GM23338 (cell line): ENCODE measurements around the gene DOCK11. TPM values are rescaled to one million over a fixed set of nuclear protein-coding genes. Genes with fewer than 3 reads are reported as not detected.

Experiments used
- ATAC-seq: fragments of 200-7000 bp; cut with Tn5 transposase; 3 replicates; pipeline ENCODE4 v1.9.1; 2020
- DNase-seq: peaks from one replicate; pipeline ENCODE4 v3.0.0-alpha.2; 2015; ENCODE audit warnings: low spot score
- H2AFZ ChIP-seq: fragments of 200-600 bp; sonication (generic); 2 replicates; pipeline ENCODE4 v1.8.0; 2016; ENCODE audit warnings: antibody characterized with exemption, mild to moderate bottlenecking, moderate library complexity
- H3F3A ChIP-seq: fragments of 200-600 bp; sonication (generic); replicated peaks from 2 replicates; pipeline ENCODE4 v1.8.0; 2017; ENCODE audit warnings: antibody characterized with exemption, mixed run types, low read depth
- H3K27ac ChIP-seq: fragments of 200-600 bp; sonication (generic); 2 replicates; pipeline ENCODE4 v1.6.1; 2016; ENCODE audit warnings: low read depth
- H3K27me3 ChIP-seq: fragments of 200-600 bp; sonication (generic); 2 replicates; pipeline ENCODE4 v1.8.0; 2016; ENCODE audit warnings: mild to moderate bottlenecking, mixed run types, moderate library complexity; ENCODE audit not compliant: insufficient read depth
- H3K36me3 ChIP-seq: fragments of 200-600 bp; sonication (generic); 2 replicates; pipeline ENCODE4 v1.8.0; 2016; ENCODE audit warnings: mild to moderate bottlenecking; ENCODE audit not compliant: insufficient read depth
- H3K4me1 ChIP-seq: fragments of 200-600 bp; sonication (generic); 2 replicates; pipeline ENCODE4 v1.8.0; 2016; ENCODE audit warnings: mild to moderate bottlenecking, moderate library complexity; ENCODE audit not compliant: insufficient read depth
- H3K4me2 ChIP-seq: fragments of 200-600 bp; sonication (generic); 2 replicates; pipeline ENCODE4 v1.7.1; 2017; ENCODE audit warnings: mixed run types
- H3K4me3 ChIP-seq: fragments of 200-600 bp; sonication (generic); 2 replicates; pipeline ENCODE4 v1.6.1; 2016; ENCODE audit warnings: mixed run types
- H3K79me2 ChIP-seq: fragments of 200-600 bp; sonication (generic); replicated peaks from 2 replicates; pipeline ENCODE4 v1.8.0; 2017; ENCODE audit warnings: mild to moderate bottlenecking; ENCODE audit not compliant: insufficient read depth
- H3K9me2 ChIP-seq: fragments of 200-600 bp; sonication (generic); 2 replicates; pipeline ENCODE4 v1.8.0; 2017; ENCODE audit not compliant: insufficient read depth
- H4K20me1 ChIP-seq: fragments of 200-600 bp; sonication (generic); replicated peaks from 2 replicates; pipeline ENCODE4 v1.8.0; 2017; ENCODE audit warnings: mild to moderate bottlenecking; ENCODE audit not compliant: insufficient read depth
- H3K27ac Mint-ChIP-seq: 2 replicates; pipeline ENCODE4 v1.8.0; 2020; ENCODE audit warnings: inconsistent platforms, mild to moderate bottlenecking, moderate library complexity, mixed read lengths
- H3K27me3 Mint-ChIP-seq: 3 replicates; pipeline ENCODE4 v1.8.0; 2022; ENCODE audit warnings: low read depth, mild to moderate bottlenecking, moderate library complexity, mixed read lengths, inconsistent platforms; ENCODE audit not compliant: insufficient read depth, poor library complexity
- H3K36me3 Mint-ChIP-seq: 3 replicates; pipeline ENCODE4 v1.8.0; 2021; ENCODE audit warnings: low read depth, mild to moderate bottlenecking, inconsistent platforms, moderate library complexity, mixed read lengths
- H3K4me1 Mint-ChIP-seq: 3 replicates; pipeline ENCODE4 v1.8.0; 2020; ENCODE audit warnings: mild to moderate bottlenecking, inconsistent platforms, mixed read lengths
- H3K4me3 Mint-ChIP-seq: 3 replicates; pipeline ENCODE4 v1.8.0; 2021; ENCODE audit warnings: moderate library complexity, mild to moderate bottlenecking, inconsistent platforms, mixed read lengths
- H3K9me3 Mint-ChIP-seq: 3 replicates; pipeline ENCODE4 v1.8.0; 2020; ENCODE audit warnings: moderate library complexity, mild to moderate bottlenecking, inconsistent platforms, mixed read lengths
- EZH2 ChIP-seq: fragments of 200-600 bp; sonication (generic); IDR thresholded peaks from one replicate; pipeline ENCODE4 v1.8.0; 2017; ENCODE audit warnings: antibody characterized with exemption, mild to moderate bottlenecking, low read depth; ENCODE audit not compliant: unreplicated experiment
- JUNB ChIP-seq: IDR thresholded peaks from one replicate; pipeline ENCODE4 v1.6.1; 2016; ENCODE audit warnings: antibody characterized with exemption; ENCODE audit not compliant: unreplicated experiment
- NANOG ChIP-seq: IDR thresholded peaks from 2 replicates; pipeline ENCODE4 v1.6.1; 2016; ENCODE audit warnings: antibody characterized with exemption, borderline replicate concordance
- ZNF114 ChIP-seq: fragments of 250-450 bp; sonication (Bioruptor Pico); IDR thresholded peaks from 2 replicates; pipeline ENCODE4 v1.5.0; 2020; ENCODE audit warnings: mild to moderate bottlenecking, moderate library complexity
- ZNF331 ChIP-seq: fragments of 250-450 bp; sonication (Bioruptor Pico); IDR thresholded peaks from 2 replicates; pipeline ENCODE4 v1.5.0; 2020; ENCODE audit warnings: low read depth, mild to moderate bottlenecking, moderate library complexity
- polyA plus RNA-seq: library from polyadenylated mRNA; unstranded; fragments of >200 nt; fragmentation: Nextera tagmentation; extraction: Ambion mirVana; gene quantifications from 2 replicates; pipeline ENCODE4 v1.2.1, GENCODE V29; 2016
- total RNA-seq: library from RNA; depleted of rRNA; stranded (reverse); fragments of >200 nt; shearing (Covaris generic); gene quantifications from 2 replicates; pipeline ENCODE4 v1.2.3, GENCODE V29; 2014
- TF ChIP-seq, protein P1 (sequence below), 2 experiments: fragments of 200-600 bp in 1 of 2; sonication (generic) in 1 of 2; conservative IDR thresholded peaks; 2 replicates each; pipeline versions ENCODE4 v1.5.1 to v1.6.1; 2016 to 2017; ENCODE audit warnings: antibody characterized with exemption in 2 of 2, low read depth in 2 of 2, mild to moderate bottlenecking in 2 of 2, moderate library complexity in 1 of 2
- TF ChIP-seq, protein P2 (sequence below): IDR thresholded peaks from 2 replicates; pipeline ENCODE4 v1.6.1; 2016; ENCODE audit warnings: antibody characterized with exemption

Gene DOCK11
- total and polyA plus RNA-seq, 2 experiments from 2014 or later, result 6.0 to 12.3 TPM

DNA sequence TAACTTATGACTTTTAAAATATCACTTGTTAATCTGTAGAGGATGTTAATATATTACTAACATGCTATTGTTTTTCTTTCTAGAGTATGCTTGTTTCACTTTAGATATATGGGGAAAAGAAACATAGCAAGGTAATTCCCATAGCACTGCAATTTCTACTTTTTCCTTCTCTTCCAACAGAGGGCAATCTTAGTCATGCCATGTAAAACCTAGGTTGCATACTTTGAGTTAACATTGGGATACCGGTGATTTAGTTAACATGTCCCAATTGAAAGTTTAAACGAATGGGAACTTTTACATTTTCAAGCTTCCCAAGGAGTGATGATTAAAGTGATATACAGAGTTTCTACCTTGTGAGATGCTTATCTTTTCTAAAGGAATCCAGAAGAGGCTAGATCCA lies 142.4 kb downstream of the DOCK11 start:
- Histone ChIP-seq H3K9me2 (no peaks in the 10 kb centered on the region), H3K36me3 (no peaks in the 10 kb centered on the region), H3K4me1 (0 out of 2 replicates have a peak, but pooled peaks cover 2% of the 10 kb centered on the region), H3K4me3 (no peak overlapping the region), H2AFZ (no peak overlapping the region), H3K27me3 (no peaks in the 10 kb centered on the region), H3K4me2 (no peak overlapping the region), H3F3A (no peaks in the 10 kb centered on the region), H3K27ac (no peak overlapping the region), H4K20me1 (no peaks in the 10 kb centered on the region), H3K79me2 (no peaks in the 10 kb centered on the region)
- no peaks in the 10 kb centered on the region for H3K36me3 Mint-ChIP-seq
- no peak overlapping the region for H3K4me3 Mint-ChIP-seq
- no peak for ATAC-seq
- no peak overlapping the region for H3K27ac Mint-ChIP-seq
- peak; percentile 18 for DNase-seq
- peaks cover 3% of the 10 kb centered on the region; the same call in 2 of the 3 replicates for H3K4me1 Mint-ChIP-seq
- no peak for TF ChIP-seq EZH2
- TF ChIP-seq, protein P1, sequence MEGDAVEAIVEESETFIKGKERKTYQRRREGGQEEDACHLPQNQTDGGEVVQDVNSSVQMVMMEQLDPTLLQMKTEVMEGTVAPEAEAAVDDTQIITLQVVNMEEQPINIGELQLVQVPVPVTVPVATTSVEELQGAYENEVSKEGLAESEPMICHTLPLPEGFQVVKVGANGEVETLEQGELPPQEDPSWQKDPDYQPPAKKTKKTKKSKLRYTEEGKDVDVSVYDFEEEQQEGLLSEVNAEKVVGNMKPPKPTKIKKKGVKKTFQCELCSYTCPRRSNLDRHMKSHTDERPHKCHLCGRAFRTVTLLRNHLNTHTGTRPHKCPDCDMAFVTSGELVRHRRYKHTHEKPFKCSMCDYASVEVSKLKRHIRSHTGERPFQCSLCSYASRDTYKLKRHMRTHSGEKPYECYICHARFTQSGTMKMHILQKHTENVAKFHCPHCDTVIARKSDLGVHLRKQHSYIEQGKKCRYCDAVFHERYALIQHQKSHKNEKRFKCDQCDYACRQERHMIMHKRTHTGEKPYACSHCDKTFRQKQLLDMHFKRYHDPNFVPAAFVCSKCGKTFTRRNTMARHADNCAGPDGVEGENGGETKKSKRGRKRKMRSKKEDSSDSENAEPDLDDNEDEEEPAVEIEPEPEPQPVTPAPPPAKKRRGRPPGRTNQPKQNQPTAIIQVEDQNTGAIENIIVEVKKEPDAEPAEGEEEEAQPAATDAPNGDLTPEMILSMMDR (conservative IDR thresholded peaks at IDR 0.05; ENCODE audit: low read depth in 2 of 2), result peak; percentile 34 to 38
- H3K9me3 Mint-ChIP-seq, result no peaks in the 10 kb centered on the region; the same call in 2 of the 3 replicates
- no peaks in the 10 kb centered on the region for H3K27me3 Mint-ChIP-seq

DNA sequence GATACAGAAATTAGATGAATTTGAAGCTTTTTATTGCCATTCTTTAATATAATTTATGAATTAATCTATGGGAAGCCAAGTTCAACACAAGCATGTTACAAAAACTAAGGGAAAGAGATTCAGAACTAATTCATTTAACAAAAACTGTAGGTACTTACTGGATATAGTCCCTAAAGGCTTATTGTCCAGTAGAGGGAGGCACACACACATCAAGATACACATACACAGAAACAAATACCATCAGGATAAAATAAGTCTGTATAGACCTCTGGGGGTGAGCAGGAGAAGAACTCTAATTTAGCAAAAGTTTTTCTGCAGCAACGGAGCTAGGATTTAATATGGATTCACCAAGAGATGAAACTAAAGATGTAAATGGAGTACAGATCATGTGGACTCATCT lies 148.8 kb downstream of the DOCK11 start:
- no peaks in the 10 kb centered on the region for H3K36me3 Mint-ChIP-seq
- TF ChIP-seq ZNF331, result no peak
- TF ChIP-seq, protein P1 (conservative IDR thresholded peaks at IDR 0.05; ENCODE audit: low read depth in 2 of 2), result peak; percentile 29; a peak in 3 of 4 replicates
- no peak for TF ChIP-seq NANOG
- H3K4me2 ChIP-seq, result no peak overlapping the region
- H3K4me1 ChIP-seq, result no peaks in the 10 kb centered on the region
- no peaks in the 10 kb centered on the region for H3K9me2 ChIP-seq
- H2AFZ ChIP-seq, result no peak overlapping the region
- no peak overlapping the region for H3K27ac ChIP-seq
- H3K36me3 ChIP-seq, result no peaks in the 10 kb centered on the region
- ATAC-seq (no peak), DNase-seq (no peak)
- no peaks in the 10 kb centered on the region for H4K20me1 ChIP-seq
- H3K27me3 ChIP-seq, result no peaks in the 10 kb centered on the region
- no peaks in the 10 kb centered on the region for H3K27me3 Mint-ChIP-seq
- no peaks in the 10 kb centered on the region for H3K9me3 Mint-ChIP-seq
- no peaks in the 10 kb centered on the region for H3K4me1 Mint-ChIP-seq
- no peak overlapping the region for H3K27ac Mint-ChIP-seq
- H3F3A ChIP-seq, result no peaks in the 10 kb centered on the region
- H3K79me2 ChIP-seq, result no peaks in the 10 kb centered on the region
- H3K4me3 Mint-ChIP-seq, result no peak overlapping the region
- no peak overlapping the region for H3K4me3 ChIP-seq

DNA sequence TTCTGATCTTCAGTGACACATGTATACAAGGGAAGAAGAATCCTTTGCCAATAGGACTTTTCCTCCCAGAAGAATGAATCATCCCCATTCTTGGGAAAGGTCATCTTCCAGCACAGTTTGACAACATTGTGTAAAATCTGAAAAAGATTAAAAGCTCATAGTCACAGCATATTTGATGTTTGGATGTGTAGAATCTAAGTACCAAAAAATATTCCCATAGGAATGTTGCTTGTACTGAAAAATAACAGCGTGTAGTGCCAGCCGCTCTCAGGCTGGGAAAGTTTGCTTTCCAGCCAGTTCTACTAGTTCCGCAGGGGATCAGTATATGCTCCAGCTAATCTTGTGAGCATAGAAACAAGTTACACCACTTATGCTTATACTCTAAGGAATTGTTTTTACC lies 157.1 kb downstream of the DOCK11 start:
- no peaks in the 10 kb centered on the region for H3K4me1 Mint-ChIP-seq
- Histone ChIP-seq H3K9me2 (no peaks in the 10 kb centered on the region), H3K4me3 (no peak overlapping the region), H3K79me2 (no peaks in the 10 kb centered on the region), H2AFZ (no peak overlapping the region), H3K4me2 (no peak overlapping the region), H3K27me3 (no peaks in the 10 kb centered on the region), H3F3A (no peaks in the 10 kb centered on the region), H3K27ac (no peak overlapping the region), H3K36me3 (no peaks in the 10 kb centered on the region), H4K20me1 (no peaks in the 10 kb centered on the region), H3K4me1 (no peaks in the 10 kb centered on the region)
- H3K27me3 Mint-ChIP-seq, result no peaks in the 10 kb centered on the region
- no peak for DNase-seq
- H3K27ac Mint-ChIP-seq, result no peak overlapping the region
- ATAC-seq, result no peak
- no peak overlapping the region for H3K4me3 Mint-ChIP-seq
- H3K9me3 Mint-ChIP-seq, result no peaks in the 10 kb centered on the region
- no peaks in the 10 kb centered on the region for H3K36me3 Mint-ChIP-seq
- TF ChIP-seq ZNF114 (no peak), ZNF331 (no peak), NANOG (no peak), JUNB (no peak)
- TF ChIP-seq, protein P2, sequence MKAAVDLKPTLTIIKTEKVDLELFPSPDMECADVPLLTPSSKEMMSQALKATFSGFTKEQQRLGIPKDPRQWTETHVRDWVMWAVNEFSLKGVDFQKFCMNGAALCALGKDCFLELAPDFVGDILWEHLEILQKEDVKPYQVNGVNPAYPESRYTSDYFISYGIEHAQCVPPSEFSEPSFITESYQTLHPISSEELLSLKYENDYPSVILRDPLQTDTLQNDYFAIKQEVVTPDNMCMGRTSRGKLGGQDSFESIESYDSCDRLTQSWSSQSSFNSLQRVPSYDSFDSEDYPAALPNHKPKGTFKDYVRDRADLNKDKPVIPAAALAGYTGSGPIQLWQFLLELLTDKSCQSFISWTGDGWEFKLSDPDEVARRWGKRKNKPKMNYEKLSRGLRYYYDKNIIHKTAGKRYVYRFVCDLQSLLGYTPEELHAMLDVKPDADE, result no peak
- TF ChIP-seq, protein P1 (conservative IDR thresholded peaks at IDR 0.05; ENCODE audit: low read depth in 2 of 2), result no peak
